ENCODE results near the gene CRTC1.

DNA sequence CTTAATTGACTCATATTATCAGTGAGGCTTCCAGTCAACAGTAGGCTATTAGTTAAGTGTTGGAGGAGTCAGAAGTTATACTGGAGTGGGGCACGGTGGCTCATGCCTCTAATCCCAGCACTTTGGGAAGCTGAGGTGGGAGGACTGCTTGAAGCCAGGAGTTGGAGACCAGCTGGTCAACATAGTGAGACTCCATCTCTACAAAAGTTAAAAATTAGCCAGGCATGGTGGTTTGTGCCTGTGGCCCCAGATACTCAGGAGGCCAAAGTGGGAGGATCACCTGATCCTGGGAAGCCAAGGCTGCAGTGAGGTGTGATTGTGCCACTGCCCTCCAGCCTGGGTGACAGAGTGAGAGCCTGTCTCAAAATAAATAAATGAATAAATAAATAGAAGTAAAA is 54.5 kb downstream of the CRTC1 start:
- no peak for TF ChIP-seq EZH2 (IDR thresholded peaks at IDR 0.05; ENCODE audit: insufficient read depth, poor library complexity, severe bottlenecking)
- TF ChIP-seq EZH2phosphoT487 (IDR thresholded peaks at IDR 0.05; ENCODE audit: insufficient read depth, low read depth) = no peak
